Esophagus muscularis mucosa (tissue), 3 donors: ENCODE measurements around the gene RAB22A.

Experiments
- CTCF ChIP-seq, 3 experiments: fragments of 200-600 bp in 2 of 3; fragments of 450-650 bp in 1 of 3; sonication (generic) in 2 of 3; IDR thresholded peaks; one replicate each; pipeline ENCODE4 v1.5.1; 2017 to 2019; ENCODE audit warnings: antibody characterized with exemption in 3 of 3, mild to moderate bottlenecking in 2 of 3, moderate library complexity in 1 of 3
- POLR2A ChIP-seq: fragments of 450-650 bp; IDR thresholded peaks from one replicate; pipeline ENCODE4 v1.6.1; 2017; ENCODE audit warnings: antibody characterized with exemption, moderate library complexity, mild to moderate bottlenecking, low read depth

GRCh38 chr20:58389968-58390658 lies 80.6 kb downstream of the RAB22A start:
- TF ChIP-seq CTCF (IDR thresholded peaks at IDR 0.05) (no peak), POLR2A (no peak)
